Activated CD4-positive, CD25-positive, alpha-beta regulatory T cell treated with anti-CD3 and anti-CD28 coated beads, Interleukin-2, amount 50 U/mL, for 24 hours (primary cell): ENCODE data around the gene EEF2.
"Not testable (repeated sequence)": the region's sequence is repeated elsewhere in the genome, so short reads cannot be mapped to it uniquely, and the experiment has no call there.

Experiments used
- ATAC-seq, 2 donors: fragments of 150-1000 bp; cut with Tn5 transposase; one replicate each; pipeline ENCODE4 v1.10.0; 2021; ENCODE audit warnings: mild to moderate bottlenecking in 1 of 2, moderate library complexity in 1 of 2

Gene EEF2

DNA sequence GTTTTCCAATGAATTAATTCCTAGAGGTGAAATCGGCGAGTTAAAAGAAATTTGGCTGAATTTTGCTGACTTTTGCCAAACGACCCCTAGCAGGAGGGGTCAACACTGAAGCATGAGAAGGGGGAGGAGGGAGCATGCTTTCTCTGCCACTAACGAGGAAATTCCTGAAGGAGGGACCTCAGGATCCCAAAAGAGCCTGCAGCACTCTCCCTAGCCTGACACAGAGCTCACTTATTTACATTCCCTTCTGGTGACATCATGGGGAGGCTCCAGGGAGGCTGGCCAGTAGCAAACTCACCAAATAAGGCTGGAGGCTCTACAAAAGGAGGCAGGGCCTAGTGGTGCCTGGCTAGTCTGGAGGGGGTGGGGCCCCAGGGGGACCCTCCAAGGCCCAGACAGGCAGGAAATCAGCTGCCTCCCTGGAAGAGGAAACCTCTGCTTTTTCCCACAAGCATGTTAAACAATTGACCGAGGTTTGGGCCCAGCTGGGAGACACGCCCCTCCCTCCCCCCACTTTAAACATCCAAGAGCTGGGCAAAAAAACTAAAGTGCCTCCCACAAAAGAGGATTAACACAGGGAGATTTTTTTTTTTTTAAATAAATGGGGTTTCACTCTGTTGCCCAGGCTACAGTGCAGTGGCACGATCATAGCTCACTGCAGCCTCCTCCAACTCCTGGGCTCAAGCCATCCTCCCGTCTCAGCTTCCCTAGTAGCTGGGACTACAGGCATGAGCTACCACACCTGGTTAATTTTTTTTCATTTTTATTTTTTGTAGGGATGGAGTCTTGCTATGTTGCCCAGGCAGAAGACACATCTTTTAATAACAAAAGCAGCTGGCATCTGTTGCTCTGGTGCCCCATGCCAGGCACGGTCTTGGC, 16.5 kb downstream of the EEF2 start:
- ATAC-seq = no peak

GRCh38 chr19:3967983-3968382, 17.3 kb downstream of the EEF2 start:
- ATAC-seq = not testable (repeated sequence)

DNA sequence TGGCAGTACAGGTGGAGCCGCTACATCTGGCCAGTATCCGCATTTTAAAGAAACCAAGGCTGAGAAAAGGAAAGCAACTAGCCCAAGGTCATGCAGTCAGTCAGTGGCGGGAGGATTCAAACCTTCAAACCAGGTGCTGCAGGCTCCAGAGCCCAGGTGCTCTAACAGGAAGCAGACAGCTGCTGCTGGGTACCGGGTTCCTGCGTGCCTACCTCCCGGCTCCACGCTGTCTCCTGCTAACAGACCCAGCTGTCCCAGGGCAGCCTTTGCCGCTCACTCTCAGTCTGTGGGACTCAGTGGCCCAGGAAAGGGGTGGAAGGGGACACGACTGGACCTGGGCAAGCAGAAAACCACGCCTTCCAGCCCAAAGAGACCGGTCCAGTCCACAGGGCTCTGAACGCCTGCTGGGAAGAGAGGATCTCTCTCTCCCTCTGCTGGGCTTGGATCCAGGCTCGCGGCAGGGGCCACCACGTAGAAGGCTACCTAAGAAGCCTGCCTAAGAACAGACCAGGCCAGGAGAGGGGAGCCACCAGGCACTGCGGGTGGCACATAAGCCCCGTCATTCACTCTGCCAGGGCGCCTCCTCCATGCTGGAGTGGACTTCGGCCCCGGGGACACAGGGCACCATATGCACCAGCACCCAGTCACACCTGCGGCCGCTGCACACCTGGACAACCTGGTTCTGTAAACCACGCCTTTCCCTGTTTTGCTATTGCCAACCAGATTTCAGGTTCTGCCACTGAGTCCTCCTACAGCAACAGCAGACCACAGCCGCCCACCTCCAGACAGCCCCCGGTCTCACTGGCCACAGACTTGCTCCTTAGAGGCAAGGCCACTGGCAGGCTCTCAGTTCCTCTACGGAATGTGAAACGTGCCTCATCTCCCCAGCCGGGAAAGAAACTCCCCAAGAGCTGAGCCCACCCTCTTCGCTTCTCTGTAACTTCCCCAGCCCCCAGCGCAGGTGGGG, 18.9 kb downstream of the EEF2 start:
- no peak for ATAC-seq

DNA sequence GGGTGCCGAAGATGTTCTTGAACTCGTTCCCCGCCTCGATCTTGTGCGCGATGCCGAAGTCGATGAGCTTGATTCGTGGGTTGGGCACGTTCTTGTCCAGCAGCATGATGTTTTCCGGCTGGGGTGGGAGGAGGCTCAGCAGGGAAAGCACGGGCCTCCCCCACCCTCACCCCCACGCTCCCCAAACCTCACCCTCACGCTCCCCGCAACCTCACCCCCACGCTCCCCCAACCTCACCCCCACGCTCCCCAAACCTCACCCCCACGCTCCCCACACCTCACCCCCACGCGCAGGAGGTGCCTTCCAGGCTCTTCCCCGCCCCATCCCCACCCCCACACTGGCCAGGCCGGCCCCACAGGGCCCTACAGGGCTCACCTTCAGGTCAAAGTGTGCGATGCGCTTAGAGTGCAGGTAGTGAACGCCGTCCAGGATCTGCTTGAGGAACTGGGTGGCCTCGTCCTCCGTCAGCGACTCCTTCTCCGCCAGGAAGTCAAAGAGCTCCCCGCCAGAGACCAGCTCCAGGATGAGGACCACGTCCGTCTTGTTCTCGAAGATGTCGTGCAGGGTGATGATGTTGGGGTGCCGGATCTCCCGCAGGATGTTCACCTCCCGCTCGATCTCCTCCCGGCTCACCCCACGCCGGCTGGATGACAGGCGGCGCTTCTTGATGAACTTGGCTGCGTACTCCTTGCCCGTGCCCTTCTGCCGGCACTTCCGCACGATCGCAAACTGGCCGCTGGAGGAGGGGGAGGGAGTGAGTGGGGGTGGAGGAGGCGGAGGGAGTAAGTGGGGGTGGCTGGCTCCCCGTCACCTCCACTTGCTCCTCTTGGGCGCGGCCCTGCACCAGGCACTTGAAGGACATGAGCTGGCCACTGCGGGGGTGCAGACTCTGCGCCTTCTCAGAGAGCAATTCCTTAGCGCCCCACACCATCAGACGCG, 20.7 kb downstream of the EEF2 start:
- no peak for ATAC-seq

DNA sequence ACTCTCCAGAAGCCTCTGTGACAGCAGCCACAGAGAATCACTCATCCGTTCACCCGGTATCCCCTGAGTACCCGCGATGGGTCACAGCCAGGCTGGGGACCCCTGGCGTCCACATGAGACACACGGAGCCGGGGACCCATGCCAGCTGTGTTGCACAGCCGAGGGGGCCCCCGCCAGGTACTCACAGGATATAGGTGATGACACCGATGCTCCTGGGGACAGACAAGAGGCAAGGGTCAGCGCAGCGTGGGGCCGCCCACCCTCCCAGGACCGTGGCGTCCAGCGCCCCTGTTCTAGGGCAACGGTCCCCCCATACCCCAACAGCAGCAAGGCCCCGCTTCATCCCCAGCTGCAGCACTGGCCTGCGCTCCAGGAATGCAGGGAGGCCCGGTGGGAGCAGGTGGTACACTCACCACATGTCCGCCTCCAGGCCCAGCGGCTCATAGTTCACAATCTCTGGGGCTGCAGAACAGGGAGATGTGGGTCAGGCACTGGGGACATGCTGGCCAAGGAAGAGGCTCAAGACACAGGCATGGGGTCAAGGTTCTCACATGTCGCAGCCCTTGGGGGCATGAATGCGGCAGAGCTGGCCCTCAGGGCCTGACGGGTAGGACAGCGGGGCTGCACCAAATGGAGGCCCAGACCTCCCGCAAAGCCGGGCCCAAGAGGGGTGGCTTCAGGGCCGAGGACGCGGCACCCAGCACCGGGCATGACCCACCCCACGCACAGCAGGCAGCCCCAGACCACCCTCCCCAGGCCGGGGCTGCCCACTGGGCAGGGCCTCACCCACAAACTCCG, 21.6 kb downstream of the EEF2 start:
- ATAC-seq = no peak

DNA sequence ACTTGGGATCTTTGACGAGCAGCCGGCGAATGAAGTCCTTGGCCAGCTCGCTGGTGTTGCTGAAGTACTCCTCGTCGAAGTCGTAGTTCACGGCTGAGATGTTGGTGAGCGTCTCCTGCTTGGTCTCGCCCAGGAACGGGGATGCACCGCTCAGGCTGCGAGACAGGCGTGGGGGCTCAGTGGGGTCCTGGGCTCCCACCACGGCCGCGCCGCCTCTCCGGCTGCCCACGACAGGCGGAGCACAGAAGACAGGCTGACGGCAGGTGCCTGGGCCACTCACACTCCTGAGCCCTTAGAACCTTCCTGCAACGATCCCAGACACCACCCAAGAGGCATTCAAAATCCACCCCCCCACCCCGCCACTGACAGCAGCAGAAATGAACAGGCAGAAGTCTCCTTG, 24.3 kb downstream of the EEF2 start:
- ATAC-seq = no peak

DNA sequence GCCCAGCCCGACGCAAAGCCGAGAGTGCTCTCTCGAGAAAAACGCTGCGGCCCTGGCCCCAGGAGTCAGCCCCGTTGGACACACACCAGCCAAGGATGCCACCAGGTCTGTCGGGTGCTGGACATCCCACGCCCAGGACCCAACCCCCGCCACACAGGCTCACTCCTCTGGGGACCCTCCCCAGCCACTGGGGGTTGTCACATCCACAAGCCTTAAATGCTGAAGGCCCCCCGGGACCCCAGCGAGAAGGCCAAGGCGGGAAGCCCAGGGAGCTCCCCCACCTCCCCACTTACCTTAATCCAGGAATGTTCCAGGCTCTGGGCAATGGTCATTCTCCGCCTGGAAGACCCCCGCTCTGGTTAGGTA, 25.5 kb downstream of the EEF2 start:
- no peak for ATAC-seq

DNA sequence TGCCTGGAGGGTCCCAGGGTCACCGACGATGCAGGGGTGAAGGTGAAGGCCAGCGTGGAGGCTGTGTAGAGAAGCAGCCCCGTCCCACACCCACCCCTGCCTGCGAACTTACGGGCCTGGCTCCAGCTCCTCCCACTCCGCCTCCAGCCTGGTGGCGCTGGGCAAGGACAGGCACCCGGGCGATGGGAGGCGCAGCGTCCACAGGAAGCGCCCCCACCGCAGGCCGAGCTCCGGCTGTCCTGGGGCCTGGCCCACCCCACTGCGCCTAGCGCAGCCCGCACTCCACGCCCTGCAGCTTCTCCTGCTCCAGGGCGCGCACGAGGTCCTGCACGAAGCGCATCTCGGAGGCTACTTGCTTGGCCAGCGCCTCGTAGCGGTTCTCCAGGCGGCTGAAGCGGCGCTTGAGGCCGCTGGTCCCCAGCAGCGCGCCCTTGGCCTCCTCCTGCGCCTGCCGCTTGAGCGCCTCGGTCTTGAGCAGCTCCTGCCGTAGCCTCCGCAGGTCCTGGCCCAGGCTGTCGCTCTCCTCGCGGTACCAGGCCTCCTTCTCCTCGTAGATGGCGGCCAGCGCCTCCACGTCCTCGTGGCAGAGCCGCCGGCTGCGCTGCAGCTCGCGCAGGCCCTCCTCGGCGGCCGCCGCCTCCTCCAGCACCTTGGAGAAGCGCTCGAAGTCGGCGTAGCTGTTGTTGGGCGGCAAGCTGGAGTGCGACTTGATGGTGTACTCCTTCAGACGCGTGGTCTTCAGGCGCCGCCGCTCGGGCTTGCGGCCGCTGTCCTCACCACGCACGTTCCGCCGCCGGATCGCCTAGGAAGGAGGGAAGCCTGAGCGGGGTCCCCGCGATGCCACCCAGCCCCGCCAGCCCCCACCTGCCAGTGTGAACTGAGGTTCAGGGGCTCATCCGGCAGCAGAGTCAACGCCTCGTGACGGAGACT, 26.2 kb downstream of the EEF2 start:
- ATAC-seq = no peak

DNA sequence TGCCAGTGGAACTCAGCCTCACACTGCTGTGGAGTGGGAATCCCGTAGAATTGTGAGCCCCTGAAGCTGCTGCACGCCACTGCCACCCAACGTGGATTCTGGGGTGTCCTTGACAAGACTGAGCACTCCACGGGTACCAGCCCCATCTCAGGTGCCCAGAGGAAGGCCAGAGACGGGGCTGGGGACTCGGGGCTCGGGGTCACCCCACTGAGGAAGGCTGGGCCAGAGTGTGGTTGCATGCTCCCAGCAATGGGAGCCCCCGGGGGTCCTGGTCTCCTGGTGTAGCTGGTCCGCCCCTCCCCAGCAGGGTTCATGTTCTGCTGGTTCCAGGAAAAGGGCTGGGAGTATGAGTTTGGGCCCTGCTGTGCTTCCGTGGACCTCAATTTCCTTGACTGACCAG, 29.6 kb downstream of the EEF2 start:
- ATAC-seq = no peak

GRCh38 chr19:3955276-3955675, 30.0 kb downstream of the EEF2 start:
- not testable (repeated sequence) for ATAC-seq

DNA sequence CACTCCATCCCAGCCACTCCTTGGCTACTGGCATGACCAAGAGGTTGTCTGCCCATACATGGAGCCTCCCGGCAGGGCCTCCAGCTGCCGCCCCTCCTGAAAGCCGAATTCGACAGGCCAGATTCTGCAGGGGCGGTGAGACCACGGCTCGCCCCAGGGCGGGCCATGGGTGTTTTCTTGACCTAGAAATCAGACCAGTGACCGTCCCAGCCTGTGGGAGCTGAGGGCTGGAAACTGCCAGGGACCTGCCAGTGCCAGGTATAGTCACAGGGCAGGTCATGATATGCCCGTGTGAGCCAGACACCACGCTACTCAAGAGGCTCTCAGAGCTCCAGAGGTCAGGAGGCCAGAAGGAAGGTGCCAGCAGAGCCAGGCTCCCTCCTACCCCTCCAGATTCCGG, 31.2 kb downstream of the EEF2 start:
- no peak for ATAC-seq

DNA sequence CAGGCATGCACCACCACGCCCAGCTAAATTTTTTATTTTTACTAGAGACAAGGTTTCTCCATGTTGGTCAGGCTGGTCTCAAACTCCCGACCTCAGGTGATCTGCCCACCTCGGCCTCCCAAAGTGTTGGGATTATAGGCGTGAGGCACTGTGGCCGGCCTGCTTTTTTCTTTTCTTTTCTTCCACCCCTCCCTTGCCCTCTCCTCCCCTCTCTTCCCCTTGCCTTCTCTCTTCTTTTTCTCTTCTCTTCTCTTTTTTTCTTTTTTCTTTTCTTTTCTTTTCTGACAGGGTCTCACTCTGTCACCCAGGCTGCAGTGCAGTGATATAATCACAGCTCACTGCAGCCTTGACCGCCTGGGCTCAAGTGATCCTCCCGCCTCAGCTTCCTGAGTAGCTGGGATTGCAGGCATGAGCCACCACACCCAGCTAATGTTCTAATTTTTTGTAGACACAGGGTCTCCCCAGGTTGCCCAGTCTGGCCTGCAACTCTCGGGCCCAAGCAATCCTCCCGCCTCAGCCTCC, 32.4 kb downstream of the EEF2 start:
- not testable (repeated sequence) for ATAC-seq

DNA sequence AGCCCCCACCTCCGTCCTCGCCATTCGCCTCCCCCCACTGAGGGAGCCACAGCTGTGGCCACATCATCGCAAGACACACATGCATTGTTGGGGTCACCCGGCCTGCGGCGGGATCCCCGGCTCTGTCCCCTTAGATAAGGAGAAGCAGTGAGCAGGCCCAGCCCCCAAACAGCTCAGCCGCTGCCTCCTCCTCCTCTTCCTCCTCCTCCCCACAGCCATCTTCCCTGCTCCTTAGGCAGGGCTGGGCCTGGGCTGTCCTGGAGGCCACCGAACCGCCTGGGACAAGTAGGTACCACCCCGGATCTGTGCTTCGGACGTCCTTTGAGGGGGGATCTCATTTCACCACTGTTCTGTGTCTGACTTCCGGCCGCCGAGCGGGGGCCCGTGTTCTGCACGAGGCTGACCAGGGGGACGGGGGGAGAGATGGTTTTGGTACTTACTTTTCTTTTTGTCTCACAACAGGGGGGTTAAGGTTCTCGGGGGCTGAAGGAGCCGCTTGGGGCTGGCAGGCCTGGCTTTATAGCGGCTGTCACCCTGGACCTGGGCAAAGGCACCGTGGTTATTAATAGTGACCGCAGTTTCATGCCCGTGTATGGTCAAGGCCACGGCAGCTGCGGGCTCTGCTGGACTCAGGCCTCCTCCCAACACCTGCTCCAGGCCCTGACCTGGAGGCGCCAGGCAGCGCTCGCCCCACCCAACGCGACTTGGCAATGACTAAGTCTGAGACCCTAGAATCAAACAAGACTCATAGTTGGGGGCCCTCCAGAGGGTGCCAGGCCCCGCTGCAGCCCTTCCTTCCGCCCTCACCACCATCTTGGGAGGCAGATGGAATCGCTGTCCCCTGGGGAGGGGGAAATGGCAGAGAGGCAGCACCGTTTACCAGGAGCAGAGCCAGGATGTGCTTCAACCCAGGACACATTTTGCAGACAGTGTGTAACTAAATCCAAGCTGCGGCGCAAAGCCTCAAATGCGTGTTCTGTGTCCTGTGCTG, 34.1 kb downstream of the EEF2 start:
- peak in 1 of 2 donors; percentile 37 for ATAC-seq

DNA sequence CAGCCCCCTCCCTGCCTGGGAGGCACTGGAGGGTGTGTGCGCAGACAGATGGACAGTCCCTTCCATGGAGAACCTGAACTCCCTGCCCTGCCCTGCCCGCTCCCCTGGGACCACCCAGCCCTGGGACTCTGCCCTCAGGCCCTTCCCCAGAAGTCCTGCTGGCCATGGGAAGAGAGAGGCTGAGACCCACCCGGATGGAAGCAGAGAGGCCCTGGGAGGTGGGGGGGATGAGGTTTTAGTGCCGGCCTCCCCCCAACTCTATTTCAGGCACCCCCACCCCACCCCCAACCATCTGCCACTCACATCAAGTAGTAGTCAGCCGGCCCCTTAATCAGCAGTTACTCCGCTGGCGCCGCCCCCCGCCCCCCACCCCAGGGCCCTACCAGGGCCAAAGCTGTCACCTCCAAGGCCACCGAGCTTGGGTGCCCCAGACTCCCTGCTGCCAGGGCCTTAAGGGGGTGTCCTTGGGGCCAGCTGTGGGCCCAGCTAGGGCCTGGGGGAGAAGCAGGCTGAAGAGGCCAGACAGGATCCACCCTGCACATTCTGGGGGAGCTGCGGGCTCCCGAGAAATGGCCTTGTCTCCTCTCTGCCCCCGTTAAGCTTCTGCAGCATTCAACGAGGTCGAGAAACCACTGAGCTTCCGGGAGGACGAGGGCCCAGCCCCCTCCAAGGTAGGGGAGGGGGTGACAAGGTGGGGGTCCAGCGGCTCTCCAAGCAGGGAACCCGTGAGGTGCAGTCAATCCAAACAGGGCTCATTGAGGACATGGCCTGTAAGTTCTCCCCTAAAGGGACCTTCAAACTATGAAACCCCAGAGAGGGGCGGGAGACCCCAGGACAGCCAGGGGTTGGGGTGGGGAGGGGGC, 35.0 kb downstream of the EEF2 start:
- no peak for ATAC-seq

DNA sequence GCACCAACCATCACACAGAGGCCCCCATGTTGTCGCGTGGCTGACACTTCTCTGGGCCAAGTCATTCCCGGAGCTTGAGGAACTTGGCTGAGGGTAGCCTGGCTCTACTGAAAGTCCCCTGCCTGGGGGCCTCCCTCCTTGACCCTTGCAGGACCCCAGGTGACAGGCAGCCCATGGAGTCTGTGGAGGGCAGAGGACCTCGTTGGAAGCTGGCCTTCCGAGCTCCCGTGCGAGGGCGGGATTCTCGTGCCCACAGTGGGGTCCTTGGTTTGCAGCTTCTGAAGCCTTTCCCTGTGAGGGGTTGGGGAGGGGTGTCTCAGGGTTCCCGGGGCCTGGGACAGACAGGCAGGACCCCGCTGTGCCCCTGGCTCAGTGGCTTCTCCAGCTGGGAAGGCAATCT, 36.0 kb downstream of the EEF2 start:
- no peak for ATAC-seq

- ATAC-seq = not testable (repeated sequence)
Observed at GRCh38 chr19:3947316-3947933, 37.8 kb downstream of the EEF2 start.

GRCh38 chr19:3945838-3946237, 39.4 kb downstream of the EEF2 start:
- no peak for ATAC-seq
